Rectal smooth muscle tissue (tissue), 1 donor: Measurements from ENCODE around the gene ADGRL1.

ENCODE experiments used
- H3K27ac ChIP-seq: one replicate; pipeline ENCODE4 v1.7.0; 2013; ENCODE audit warnings: low read depth, low read length, inconsistent platforms
- H3K27me3 ChIP-seq: one replicate; pipeline ENCODE4 v1.7.0; 2013; ENCODE audit warnings: low read length; ENCODE audit not compliant: control insufficient read depth, insufficient read depth
- H3K36me3 ChIP-seq: one replicate; pipeline ENCODE4 v1.7.0; 2013; ENCODE audit warnings: low read length; ENCODE audit not compliant: control insufficient read depth, insufficient read depth
- H3K4me1 ChIP-seq: one replicate; pipeline ENCODE4 v1.7.0; 2013; ENCODE audit warnings: low read length; ENCODE audit not compliant: control insufficient read depth, insufficient read depth
- H3K4me3 ChIP-seq: one replicate; pipeline ENCODE4 v1.7.0; 2013; ENCODE audit warnings: low read length
- H3K9ac ChIP-seq: one replicate; pipeline ENCODE4 v1.7.0; 2013; ENCODE audit warnings: low read length

ADGRL1 gene

DNA sequence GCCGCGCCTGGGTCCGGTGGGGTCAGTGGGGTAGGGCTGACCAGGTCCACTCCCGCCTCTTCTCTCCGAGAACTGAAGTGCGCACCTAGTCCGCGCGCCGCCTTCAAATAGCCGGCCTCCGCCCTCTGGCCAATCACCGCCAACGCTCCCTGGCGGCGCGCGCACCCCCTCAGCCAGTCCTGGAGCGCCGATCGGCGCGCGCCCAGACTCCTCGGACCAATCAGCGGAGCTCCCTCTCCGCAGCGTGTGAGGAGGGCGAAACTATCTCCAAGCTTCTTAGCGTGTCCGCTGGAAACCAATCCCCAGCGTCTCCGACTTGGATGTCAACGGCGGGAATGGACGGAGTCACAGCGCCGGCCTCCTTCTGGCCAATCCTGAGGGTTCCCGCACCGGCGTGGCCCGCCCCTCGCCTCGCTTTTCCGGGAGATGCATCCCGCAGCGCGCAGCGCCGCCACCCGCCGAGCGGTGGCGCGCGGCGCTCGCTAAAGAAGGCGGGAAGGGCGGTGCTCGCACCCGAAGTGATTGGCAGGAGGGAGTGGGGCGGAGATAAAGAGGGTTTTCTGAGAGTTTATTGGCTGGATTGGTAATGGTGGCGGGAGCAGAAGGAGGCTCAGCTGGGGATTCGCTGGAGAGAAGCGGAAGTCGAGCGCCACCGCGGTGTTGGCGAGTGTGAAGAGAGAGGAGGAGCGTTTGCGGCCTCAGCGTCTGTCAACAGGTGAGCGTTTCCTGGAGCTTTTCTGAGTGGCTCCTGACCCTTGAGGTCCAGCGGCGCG is 69.3 kb downstream of the ADGRL1 start, which contains the start of gene ASF1B:
Gene ASF1B (minus strand): TSS at position 81 of the 773 bp plus-strand sequence. CDS start 133 bp downstream, outside the sequence.
- Histone ChIP-seq H3K4me1 (peaks cover 4% of the 10 kb centered on the region), H3K4me3 (peak within 1 kb of the TSS; percentile 83), H3K36me3 (no peaks in the 10 kb centered on the region), H3K27ac (peak within 1 kb of the TSS; percentile 87), H3K9ac (peak within 1 kb of the TSS; percentile 35), H3K27me3 (no peaks in the 10 kb centered on the region)

DNA sequence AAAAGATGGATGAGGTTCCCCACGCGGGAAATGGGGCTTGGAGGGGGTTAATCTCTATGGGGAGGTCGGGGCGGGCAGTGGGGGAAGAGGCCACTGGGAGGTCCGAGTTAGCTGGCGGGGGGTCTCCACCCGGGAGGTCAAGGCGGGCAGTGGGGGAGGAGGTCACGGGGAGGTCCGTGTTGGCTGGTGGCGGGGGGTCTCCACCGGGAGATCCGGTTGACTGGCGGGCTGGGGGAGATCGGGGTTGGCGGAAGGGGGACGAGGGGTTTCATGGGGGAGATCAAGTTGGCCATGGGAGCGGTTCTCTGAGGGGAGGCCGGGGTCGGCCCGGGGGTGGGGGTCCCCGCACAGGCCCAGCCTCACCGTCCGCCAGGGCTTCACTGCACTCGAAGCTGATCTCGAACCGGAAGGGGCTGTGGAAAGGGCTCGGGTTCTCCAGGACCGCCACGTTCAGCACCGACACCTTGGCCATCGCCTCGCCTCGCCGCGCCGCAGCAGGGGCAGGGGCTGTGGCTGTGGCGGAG is 69.9 kb downstream of the ADGRL1 start:
- Histone ChIP-seq H3K4me1 (peaks cover 4% of the 10 kb centered on the region), H3K36me3 (no peaks in the 10 kb centered on the region), H3K9ac (no peak overlapping the region), H3K4me3 (peak overlapping the region; percentile 66), H3K27ac (peak overlapping the region; percentile 33), H3K27me3 (no peaks in the 10 kb centered on the region)

DNA sequence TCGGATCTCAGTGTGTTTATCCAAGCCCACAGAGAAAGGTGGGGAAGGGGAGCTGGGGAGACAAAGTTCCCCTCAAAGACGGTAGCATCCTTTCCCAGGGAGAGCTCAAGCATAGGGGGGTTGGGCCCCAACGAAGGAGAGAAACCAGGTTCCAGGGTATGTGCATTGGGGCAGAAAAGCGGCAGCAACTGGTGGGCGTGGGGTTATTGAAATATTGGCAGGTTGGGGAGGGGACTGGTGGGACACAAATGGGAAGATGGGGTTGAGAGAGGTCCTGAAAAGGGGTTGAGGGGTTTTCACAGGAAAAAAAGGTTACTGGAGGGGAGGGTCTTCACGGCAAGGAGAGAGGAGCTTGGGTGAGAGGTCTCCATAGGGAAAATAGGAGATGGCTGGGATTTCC is 70.6 kb downstream of the ADGRL1 start:
- Histone ChIP-seq H3K4me3 (peak overlapping the region; percentile 32), H3K27me3 (no peaks in the 10 kb centered on the region), H3K4me1 (peaks cover 4% of the 10 kb centered on the region), H3K9ac (no peak overlapping the region), H3K36me3 (no peaks in the 10 kb centered on the region), H3K27ac (no peak overlapping the region)

- Histone ChIP-seq H3K36me3 (no peaks in the 10 kb centered on the region), H3K27me3 (no peaks in the 10 kb centered on the region), H3K4me3 (no peak overlapping the region), H3K9ac (no peak overlapping the region), H3K27ac (no peak overlapping the region), H3K4me1 (no peaks in the 10 kb centered on the region)
These were observed 78.0 kb downstream of the ADGRL1 start for GRCh38 chr19:14127929-14128509.

DNA sequence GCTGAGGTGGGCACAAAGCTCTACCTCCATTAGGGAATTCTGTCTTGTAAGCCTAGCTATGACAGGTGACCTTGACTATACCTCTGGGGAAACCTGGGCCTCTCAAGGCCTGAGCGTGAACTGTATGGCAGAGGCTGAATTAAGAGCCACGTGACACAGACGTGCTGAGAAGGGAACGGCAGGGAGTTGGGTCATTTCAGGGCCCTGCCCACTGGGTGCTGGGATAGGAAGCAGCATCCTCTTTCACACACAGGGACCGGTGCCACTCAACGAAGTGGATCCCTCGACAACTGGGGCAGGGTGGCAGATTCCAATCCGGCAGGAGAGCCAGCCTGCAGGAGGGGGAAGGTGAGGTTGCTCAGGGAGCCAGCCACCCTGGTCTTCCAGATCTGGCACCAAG is 78.8 kb downstream of the ADGRL1 start:
- H3K9ac ChIP-seq, result no peak overlapping the region
- no peak overlapping the region for H3K27ac ChIP-seq
- H3K36me3 ChIP-seq, result no peaks in the 10 kb centered on the region
- H3K27me3 ChIP-seq, result no peaks in the 10 kb centered on the region
- no peaks in the 10 kb centered on the region for H3K4me1 ChIP-seq
- no peak overlapping the region for H3K4me3 ChIP-seq

- Histone ChIP-seq H3K4me1 (peaks cover 11% of the 10 kb centered on the region), H3K27me3 (no peaks in the 10 kb centered on the region), H3K9ac (no peak overlapping the region), H3K4me3 (no peak overlapping the region), H3K36me3 (no peaks in the 10 kb centered on the region), H3K27ac (no peak overlapping the region)
These were observed 83.0 kb downstream of the ADGRL1 start for GRCh38 chr19:14122924-14123323.

GRCh38 chr19:14120497-14120780 is 85.5 kb downstream of the ADGRL1 start:
- H3K4me3 ChIP-seq, result no peak overlapping the region
- no peaks in the 10 kb centered on the region for H3K27me3 ChIP-seq
- H3K36me3 ChIP-seq, result no peaks in the 10 kb centered on the region
- H3K4me1 ChIP-seq, result peaks cover 19% of the 10 kb centered on the region
- H3K9ac ChIP-seq, result no peak overlapping the region
- no peak overlapping the region for H3K27ac ChIP-seq

- Histone ChIP-seq H3K4me1 (peaks cover 19% of the 10 kb centered on the region), H3K36me3 (no peaks in the 10 kb centered on the region), H3K9ac (peak overlapping the region; percentile 7), H3K27ac (peak overlapping the region; percentile 54), H3K27me3 (no peaks in the 10 kb centered on the region), H3K4me3 (no peak overlapping the region)
These were observed 86.1 kb downstream of the ADGRL1 start for GRCh38 chr19:14119644-14120496.

DNA sequence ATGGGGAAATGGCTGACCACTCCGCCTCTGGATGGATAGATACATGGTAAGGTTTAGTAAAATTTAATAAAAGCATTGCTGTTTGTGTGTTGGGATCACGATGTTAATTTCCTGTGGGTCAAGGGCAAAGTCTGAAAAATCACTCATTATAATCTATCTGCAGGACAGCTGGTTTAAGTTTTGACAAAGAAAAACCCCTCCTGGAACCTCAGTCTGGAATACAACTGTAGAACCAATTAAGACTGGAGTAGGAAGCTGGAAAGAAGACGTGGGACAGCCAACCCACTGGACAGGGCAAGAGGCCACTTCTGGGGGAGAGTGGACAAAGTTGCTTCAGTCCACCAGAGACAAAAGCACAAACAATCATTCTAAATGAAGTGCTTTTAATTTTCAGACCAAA is 86.8 kb downstream of the ADGRL1 start:
- Histone ChIP-seq H3K4me1 (peaks cover 19% of the 10 kb centered on the region), H3K27ac (peak overlapping the region; percentile 95), H3K27me3 (no peaks in the 10 kb centered on the region), H3K9ac (peak overlapping the region; percentile 86), H3K36me3 (no peaks in the 10 kb centered on the region), H3K4me3 (no peak overlapping the region)

DNA sequence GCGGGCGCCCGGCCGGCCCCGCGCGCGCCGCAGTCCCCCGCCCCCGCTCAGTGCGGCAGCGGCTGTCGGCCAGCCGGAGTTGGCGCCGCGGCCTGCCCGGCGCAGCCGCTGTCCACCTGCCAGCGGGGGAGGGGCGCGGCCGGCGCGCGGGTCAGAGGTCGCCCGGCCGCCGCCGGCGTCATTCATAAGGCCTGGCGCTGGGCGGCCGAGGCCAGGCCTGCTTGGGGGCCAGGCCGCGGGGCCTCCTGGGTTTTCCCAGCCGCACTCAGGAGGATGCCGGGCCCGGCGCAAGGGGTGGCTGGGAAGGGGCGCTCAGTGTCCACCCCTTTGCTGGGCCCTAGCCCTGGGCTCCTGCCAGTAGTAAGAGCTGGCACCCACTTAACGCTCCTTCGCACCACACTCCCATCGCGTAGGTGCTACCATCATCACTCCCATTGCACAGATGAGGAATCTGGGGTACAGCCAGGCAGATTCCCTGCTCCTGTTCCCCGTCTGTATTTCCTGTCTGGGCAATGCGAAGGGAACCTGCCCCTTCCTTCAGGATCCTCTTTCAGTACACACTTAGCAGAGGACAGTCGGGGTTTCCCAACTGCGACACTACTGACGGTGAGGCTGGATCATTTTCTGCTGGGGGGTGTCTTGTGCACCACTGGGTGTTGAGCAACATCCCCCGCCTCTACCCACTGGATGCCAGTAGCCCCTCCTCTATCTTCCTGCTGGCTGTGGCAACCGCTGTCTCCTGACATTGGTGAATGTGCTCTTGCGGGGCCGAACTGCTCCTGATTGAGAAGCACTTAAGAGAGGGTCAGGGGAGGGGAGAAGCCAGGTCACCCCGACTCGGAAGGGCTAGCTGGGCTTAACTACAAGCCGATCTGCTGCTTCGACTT is 87.6 kb downstream of the ADGRL1 start:
- peaks cover 23% of the 10 kb centered on the region for H3K4me1 ChIP-seq
- peak overlapping the region; percentile 72 for H3K4me3 ChIP-seq
- H3K27ac ChIP-seq, result peak overlapping the region; percentile 95
- peak overlapping the region; percentile 86 for H3K9ac ChIP-seq
- H3K36me3 ChIP-seq, result no peaks in the 10 kb centered on the region
- no peaks in the 10 kb centered on the region for H3K27me3 ChIP-seq

DNA sequence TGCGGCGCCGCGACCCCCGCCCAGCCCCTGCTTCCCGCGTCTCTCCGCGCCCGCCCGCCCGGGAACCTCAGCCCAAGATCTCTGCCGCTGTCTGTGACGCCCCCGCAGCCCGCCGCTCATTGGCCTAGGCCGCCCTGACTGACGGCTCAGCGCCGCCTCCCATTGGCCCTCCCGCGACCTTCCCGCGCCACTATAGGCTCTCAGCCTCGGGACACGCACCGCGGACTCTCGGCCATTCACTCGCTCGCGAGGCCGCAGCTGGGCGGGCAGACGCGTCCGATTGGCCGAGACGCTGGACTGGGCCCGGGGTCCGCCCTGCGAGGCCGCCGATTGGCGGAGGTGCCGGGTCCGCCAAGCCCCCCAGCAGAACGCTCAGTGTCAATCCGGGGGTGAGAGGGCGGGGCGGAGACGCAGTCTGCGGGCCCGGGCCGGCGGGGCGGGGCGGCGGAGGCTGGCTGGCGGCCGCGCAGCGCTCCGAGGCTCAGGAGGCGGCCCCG is 88.3 kb downstream of the ADGRL1 start, which contains the start of gene PRKACA:
Gene PRKACA (minus strand): TSS at position 95 of the 497 bp plus-strand sequence. CDS start 215 bp downstream, outside the sequence.
- H3K36me3 ChIP-seq, result no peaks in the 10 kb centered on the region
- H3K4me3 ChIP-seq, result peak within 1 kb of the TSS; percentile 74
- H3K9ac ChIP-seq, result peak within 1 kb of the TSS; percentile 86
- no peaks in the 10 kb centered on the region for H3K27me3 ChIP-seq
- H3K4me1 ChIP-seq, result peaks cover 30% of the 10 kb centered on the region
- peak within 1 kb of the TSS; percentile 95 for H3K27ac ChIP-seq
